K562 (cell line): ENCODE data around the gene PIBF1. TPM values are rescaled to one million over a fixed set of nuclear protein-coding genes. Genes with fewer than 3 reads are reported as not detected.
A peak's percentile ranks its signal among the peaks of the same experiment; 100 is the strongest.
"Not testable (repeated sequence)": the region's sequence is repeated elsewhere in the genome, so short reads cannot be mapped to it uniquely, and the experiment has no call there.

Source experiments
- ATAC-seq: fragments of 200-7000 bp; cut with Tn5 transposase; 3 replicates; pipeline ENCODE4 v1.9.1; 2020; ENCODE audit warnings: moderate library complexity
- BruUV-seq: library from RNA; stranded (reverse); fragments of 400-500 nt; replicated peaks from 2 replicates; lab custom pipeline; 2021; lab: Mats Ljungman, UMichigan
- CTCF ChIA-PET: fragments of 300-600 bp; formaldehyde crosslinking; extraction: SDS; loops from one replicate; lab custom pipeline; 2021; ENCODE audit warnings: low intra/inter-chr PET ratio; lab: Yijun Ruan, JAX
- POLR2A ChIA-PET: fragments of 300-600, 350-650 bp; sonication (Branson Sonifier 250); formaldehyde crosslinking; extraction: SDS; loops from one replicate; lab custom pipeline; 2021; ENCODE audit warnings: antibody characterized with exemption, inconsistent platforms; lab: Yijun Ruan, JAX
- DNase-seq, 4 experiments: peaks; one replicate each; pipeline versions ENCODE4 v3.0.0 to v3.0.0-alpha.2; 2011 to 2018; ENCODE audit warnings: low spot score in 3 of 4, mixed read lengths in 3 of 4; ENCODE audit errors: extremely low read depth in 1 of 4
- FAIRE-seq: peaks from 2 replicates; lab custom pipeline; 2011; peaks lifted over from hg19 to GRCh38; lab: Jason Lieb, UNC
- H2AFZ ChIP-seq: 2 replicates; pipeline ENCODE4 v1.6.0; 2011; ENCODE audit warnings: low read depth, low read length, control low read depth, inconsistent platforms
- H3K27ac ChIP-seq: fragments of 200-600 bp; 3 replicates; pipeline ENCODE4 v1.8.0; 2011; ENCODE audit warnings: low read depth, mild to moderate bottlenecking, control low read depth, inconsistent platforms, low read length, moderate library complexity, mixed read lengths; ENCODE audit errors: extremely low read depth
- H3K27me3 ChIP-seq, 2 experiments: fragments of 300-600 bp in 1 of 2; 2 replicates in 1 of 2; 3 replicates in 1 of 2; pipeline versions ENCODE4 v1.6.0 to v1.8.0; 2011; ENCODE audit warnings: inconsistent platforms in 2 of 2, low read length in 2 of 2, mild to moderate bottlenecking in 1 of 2, mixed read lengths in 1 of 2, moderate library complexity in 1 of 2; ENCODE audit not compliant: control insufficient read depth in 2 of 2, insufficient read depth in 2 of 2
- H3K36me3 ChIP-seq: fragments of 300-600 bp; 3 replicates; pipeline ENCODE4 v1.8.0; 2011; ENCODE audit warnings: mild to moderate bottlenecking, low read length, inconsistent platforms; ENCODE audit not compliant: control insufficient read depth, insufficient read depth
- H3K4me1 ChIP-seq, 2 experiments: fragments of 200-600 bp in 1 of 2; replicated peaks in 1 of 2; 2 replicates in 1 of 2; 3 replicates in 1 of 2; pipeline versions ENCODE4 v1.5.1 to v1.8.0; 2011; ENCODE audit warnings: inconsistent platforms in 2 of 2, low read length in 2 of 2, mild to moderate bottlenecking in 1 of 2, mixed read lengths in 1 of 2, moderate library complexity in 1 of 2; ENCODE audit not compliant: control insufficient read depth in 2 of 2, insufficient read depth in 2 of 2
- H3K4me2 ChIP-seq: 2 replicates; pipeline ENCODE4 v1.6.1; 2011; ENCODE audit warnings: low read length, control low read depth, inconsistent platforms, mixed read lengths; ENCODE audit not compliant: insufficient read depth
- H3K4me3 ChIP-seq: fragments of 200-600 bp; sonication (generic), shearing (Covaris generic); 2 replicates; pipeline ENCODE4 v1.5.1; 2016; ENCODE audit warnings: control low read depth, inconsistent platforms
- H3K79me2 ChIP-seq: fragments of 200-600 bp; 3 replicates; pipeline ENCODE4 v1.8.0; 2011; ENCODE audit warnings: low read length, inconsistent platforms; ENCODE audit not compliant: control insufficient read depth, insufficient read depth
- H3K9ac ChIP-seq, 2 experiments: 2 replicates each; pipeline versions ENCODE4 v1.6.0 to v1.6.1; 2011; ENCODE audit warnings: low read depth in 2 of 2, low read length in 2 of 2, control low read depth in 1 of 2, inconsistent platforms in 1 of 2, mild to moderate bottlenecking in 1 of 2, mixed read lengths in 1 of 2; ENCODE audit not compliant: insufficient read depth in 1 of 2
- H3K9me1 ChIP-seq: one replicate; pipeline ENCODE4 v1.6.0; 2011; ENCODE audit warnings: inconsistent platforms, mild to moderate bottlenecking, low read length, moderate library complexity; ENCODE audit not compliant: control insufficient read depth, insufficient read depth
- H3K9me3 ChIP-seq: replicated peaks from 2 replicates; pipeline ENCODE4 v1.5.1; 2011; ENCODE audit warnings: low read depth, low read length, inconsistent platforms; ENCODE audit not compliant: control insufficient read depth, insufficient read depth
- H4K20me1 ChIP-seq: replicated peaks from 2 replicates; pipeline ENCODE4 v1.6.1; 2011; ENCODE audit warnings: low read length, inconsistent platforms, mixed read lengths; ENCODE audit not compliant: control insufficient read depth, insufficient read depth
- ARID1B ChIP-seq: fragments of 450-650 bp; IDR thresholded peaks from 2 replicates; pipeline ENCODE4 v1.6.1; 2016; ENCODE audit warnings: antibody characterized with exemption, mild to moderate bottlenecking, inconsistent platforms
- BRCA1 ChIP-seq, 2 experiments: fragments of 450-650 bp in 1 of 2; sonication (generic) in 1 of 2; formaldehyde crosslinking in 1 of 2; IDR thresholded peaks; 2 replicates each; pipeline versions ENCODE4 v1.5.0 to v1.6.1; 2017 to 2020; ENCODE audit warnings: mild to moderate bottlenecking in 1 of 2, missing genetic modification reagents in 1 of 2
- CBFA2T2 ChIP-seq: fragments of 450-650 bp; conservative IDR thresholded peaks from 2 replicates; pipeline ENCODE4 v1.6.1; 2017; ENCODE audit warnings: mild to moderate bottlenecking
- CBFA2T3 ChIP-seq: fragments of 450-650 bp; IDR thresholded peaks from 2 replicates; pipeline ENCODE4 v1.6.1; 2017
- CBX5 ChIP-seq: IDR thresholded peaks from 2 replicates; pipeline ENCODE4 v1.6.1; 2014; ENCODE audit warnings: low read depth, borderline replicate concordance
- MEIS2 ChIP-seq: fragments of 450-650 bp; IDR thresholded peaks from 2 replicates; pipeline ENCODE4 v1.6.1; 2014; ENCODE audit warnings: mild to moderate bottlenecking; ENCODE audit not compliant: partially characterized antibody
- MXD1 ChIP-seq: fragments of 250-450 bp; sonication (Bioruptor Pico); IDR thresholded peaks from 2 replicates; pipeline ENCODE4 v1.8.0; 2021; ENCODE audit warnings: borderline replicate concordance, mild to moderate bottlenecking, moderate library complexity; ENCODE audit not compliant: poor library complexity, severe bottlenecking
- NCOA2 ChIP-seq, 2 experiments: fragments of 450-650 bp; IDR thresholded peaks; 2 replicates each; pipeline ENCODE4 v1.6.1; 2018; ENCODE audit warnings: mild to moderate bottlenecking in 2 of 2, moderate library complexity in 1 of 2; ENCODE audit not compliant: partially characterized antibody in 2 of 2
- NCOR1 ChIP-seq: fragments of 450-650 bp; IDR thresholded peaks from 2 replicates; pipeline ENCODE4 v1.6.1; 2016; ENCODE audit warnings: mild to moderate bottlenecking, moderate library complexity
- NELFE ChIP-seq: IDR thresholded peaks from 2 replicates; pipeline ENCODE4 v1.6.1; 2011; ENCODE audit warnings: mild to moderate bottlenecking; ENCODE audit not compliant: insufficient read depth, insufficient read length
- SMARCC2 ChIP-seq: fragments of 450-650 bp; IDR thresholded peaks from 2 replicates; pipeline ENCODE4 v1.6.1; 2017; ENCODE audit warnings: antibody characterized with exemption, moderate library complexity, mild to moderate bottlenecking, low read depth
- SP2 ChIP-seq: IDR thresholded peaks from 2 replicates; pipeline ENCODE4 v1.6.1; 2011; ENCODE audit warnings: mild to moderate bottlenecking, low read depth, low read length, moderate library complexity; ENCODE audit not compliant: poor library complexity, severe bottlenecking; ENCODE audit errors: extremely low read depth
- TAL1 ChIP-seq: fragments of 450-650 bp; IDR thresholded peaks from 2 replicates; pipeline ENCODE4 v1.6.1; 2016; ENCODE audit warnings: mild to moderate bottlenecking
- TCF3 ChIP-seq: sonication (generic); formaldehyde crosslinking; IDR thresholded peaks from 2 replicates; pipeline ENCODE4 v1.4.0; 2020; ENCODE audit warnings: mild to moderate bottlenecking, missing genetic modification reagents
- YBX1 ChIP-seq: fragments of 450-650 bp; IDR thresholded peaks from 2 replicates; pipeline ENCODE4 v1.7.1; 2016; ENCODE audit warnings: mild to moderate bottlenecking
- ZC3H11A ChIP-seq: IDR thresholded peaks from 2 replicates; pipeline ENCODE4 v1.6.1; 2012; ENCODE audit warnings: low read depth, low read length, improper control_type of control experiment
- ZFP36 ChIP-seq: fragments of 150-350 bp; IDR thresholded peaks from 2 replicates; pipeline ENCODE4 v1.6.1; 2018; ENCODE audit warnings: low read length, low read depth; ENCODE audit not compliant: partially characterized antibody
- WGBS: fragments of 100-300 bp; shearing (Covaris generic); methylation state at CpG from one replicate; pipeline ENCODE4 v1.1.6; 2016; ENCODE audit warnings: low coverage, mixed read lengths; ENCODE audit not compliant: insufficient coverage; ENCODE audit errors: missing lambda C conversion rate; 5-methylcytosine and 5-hydroxymethylcytosine counted together
- in situ Hi-C: fragments of 300-500 bp; cut with MboI; formaldehyde crosslinking; loops from 4 replicates; pipeline ENCODE4 v1.15.0; 2018; ENCODE audit warnings: inconsistent platforms, mixed read lengths
- intact Hi-C: fragments of 100-400 bp; cut with micrococcal nuclease; formaldehyde crosslinking; loops from 2 replicates; pipeline ENCODE4 v1.14.2; 2022
- polyA plus RNA-seq, 8 experiments: library from polyadenylated mRNA; depleted of rRNA in 4 of 8; stranded (reverse) in 5 of 8; unstranded in 3 of 8; fragments of >200 nt; fragmentation: Nextera tagmentation in 2 of 8; fragmentation: Illumina TruSeq in 1 of 8; extraction: Ambion mirVana in 2 of 8; extraction: Trizol in 1 of 8; gene quantifications; 2 replicates each; pipeline versions ENCODE4 v1.2.1 to v1.2.3, GENCODE V29; 2011 to 2014; ENCODE audit warnings: inconsistent platforms in 1 of 8, missing spikeins in 1 of 8
- total RNA-seq, 7 experiments: library from RNA; depleted of rRNA in 6 of 7; stranded (reverse); fragments of >200 nt in 6 of 7; fragmentation: Illumina TruSeq in 2 of 7; extraction: Trizol in 2 of 7; gene quantifications; 2 replicates each; pipeline versions ENCODE4 v1.2.1 to v1.2.3, GENCODE V29; 2011 to 2021; ENCODE audit warnings: low replicate concordance in 1 of 7

Gene PIBF1
- total and polyA plus RNA-seq, 9 of the 15 experiments (the other 6 are each of a cell fraction or from before 2014, with no cell fraction given): 9.1 to 28.8 (median 14.7) TPM

DNA sequence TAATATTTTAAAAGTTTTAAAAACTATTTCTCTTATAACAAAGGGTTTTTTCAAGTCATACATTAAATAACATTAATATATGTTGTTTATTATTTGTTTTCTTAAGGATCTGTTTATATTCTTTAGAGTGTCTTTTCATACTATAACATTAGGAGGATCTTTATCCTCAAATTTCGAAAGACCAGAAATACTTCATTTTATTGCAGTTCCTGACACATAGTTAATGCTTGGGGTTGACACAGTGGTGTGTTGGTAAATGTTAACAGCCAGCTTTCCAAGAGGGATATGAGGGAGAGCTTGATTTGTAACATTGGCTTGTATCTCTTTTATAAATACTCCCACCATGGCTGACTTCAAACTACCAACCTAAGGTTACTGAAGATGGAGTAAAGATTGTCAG is 150.3 kb downstream of the PIBF1 start (continued):
- TF ChIP-seq ZFP36 (no peak), NELFE (no peak), SMARCC2 (no peak), YBX1 (no peak), ZC3H11A (no peak), SP2 (no peak), NCOA2 (IDR thresholded peaks at IDR 0.05; ENCODE audit: partially characterized antibody in 2 of 2) (no peak), MXD1 (CRISPR knock-in tag) (no peak), BRCA1 (IDR thresholded peaks at IDR 0.05) (no peak), BRCA1 (CRISPR knock-in tag; IDR thresholded peaks at IDR 0.05) (no peak), CBX5 (no peak)

- H3K4me2 ChIP-seq, H3K9me1 ChIP-seq, H3K9me3 ChIP-seq, H3K4me1 ChIP-seq, H3K9ac ChIP-seq, POLR2A ChIA-PET, FAIRE-seq, H3K79me2 ChIP-seq, intact Hi-C loops, H2AFZ ChIP-seq, H3K27me3 ChIP-seq, H4K20me1 ChIP-seq, H3K36me3 ChIP-seq, H3K27ac ChIP-seq, H3K4me3 ChIP-seq, ATAC-seq, BruUV-seq, in situ Hi-C loops, CTCF ChIA-PET: not testable (repeated sequence)
- peak in 1 of 4 experiments; percentile 3 for DNase-seq
- TF ChIP-seq MEIS2 (peak; percentile 61), ARID1B (0 out of 2 replicates have a peak, but pooled peaks have one; percentile 25), TAL1 (peak; percentile 23; the same call in 1 of the 2 replicates), NCOR1 (0 out of 2 replicates have a peak, but pooled peaks have one; percentile 6), CBFA2T2 (peak; percentile 42; the same call in 1 of the 2 replicates), CBFA2T3 (peak; percentile 67), TCF3 (CRISPR knock-in tag) (peak; percentile 61)
- 50% methylated on average over 2 of the region's 2 CpGs for WGBS
Observed at GRCh38 chr13:72946267-72946666, 164.3 kb downstream of the PIBF1 start.
